SJCRH30 (cell line): ENCODE results near the gene CLEC5A. TPM values are rescaled to one million over a fixed set of nuclear protein-coding genes. Genes with fewer than 3 reads are reported as not detected.

Source experiments
- DNase-seq, 2 experiments: peaks; one replicate each; pipeline ENCODE4 v3.0.0-alpha.2; 2015 to 2020
- H3K27ac ChIP-seq: fragments of 250-450 bp; sonication (Bioruptor Pico); 2 replicates; pipeline ENCODE4 v1.5.1; 2020; ENCODE audit warnings: mild to moderate bottlenecking, moderate library complexity
- H3K27me3 ChIP-seq: fragments of 250-450 bp; sonication (Bioruptor Pico); 2 replicates; pipeline ENCODE4 v1.5.1; 2020; ENCODE audit warnings: mild to moderate bottlenecking, moderate library complexity
- H3K36me3 ChIP-seq: fragments of 250-450 bp; sonication (Bioruptor Pico); 2 replicates; pipeline ENCODE4 v1.5.1; 2020; ENCODE audit warnings: mild to moderate bottlenecking, moderate library complexity
- H3K4me1 ChIP-seq: fragments of 250-450 bp; sonication (Bioruptor Pico); 2 replicates; pipeline ENCODE4 v1.5.1; 2020; ENCODE audit warnings: mild to moderate bottlenecking, moderate library complexity
- H3K4me3 ChIP-seq: fragments of 250-450 bp; sonication (Bioruptor Pico); 2 replicates; pipeline ENCODE4 v1.5.1; 2020; ENCODE audit warnings: mild to moderate bottlenecking, moderate library complexity
- H3K9me3 ChIP-seq: fragments of 250-450 bp; sonication (Bioruptor Pico); replicated peaks from 2 replicates; pipeline ENCODE4 v1.5.1; 2020; ENCODE audit warnings: mild to moderate bottlenecking, moderate library complexity
- total RNA-seq: library from RNA; depleted of rRNA; stranded (reverse); fragments of >200 nt; shearing (Covaris generic); gene quantifications from 2 replicates; pipeline ENCODE4 v1.2.3, GENCODE V29; 2014

CLEC5A gene
- total RNA-seq, 1 experiment from 2014 or later: not detected

DNA sequence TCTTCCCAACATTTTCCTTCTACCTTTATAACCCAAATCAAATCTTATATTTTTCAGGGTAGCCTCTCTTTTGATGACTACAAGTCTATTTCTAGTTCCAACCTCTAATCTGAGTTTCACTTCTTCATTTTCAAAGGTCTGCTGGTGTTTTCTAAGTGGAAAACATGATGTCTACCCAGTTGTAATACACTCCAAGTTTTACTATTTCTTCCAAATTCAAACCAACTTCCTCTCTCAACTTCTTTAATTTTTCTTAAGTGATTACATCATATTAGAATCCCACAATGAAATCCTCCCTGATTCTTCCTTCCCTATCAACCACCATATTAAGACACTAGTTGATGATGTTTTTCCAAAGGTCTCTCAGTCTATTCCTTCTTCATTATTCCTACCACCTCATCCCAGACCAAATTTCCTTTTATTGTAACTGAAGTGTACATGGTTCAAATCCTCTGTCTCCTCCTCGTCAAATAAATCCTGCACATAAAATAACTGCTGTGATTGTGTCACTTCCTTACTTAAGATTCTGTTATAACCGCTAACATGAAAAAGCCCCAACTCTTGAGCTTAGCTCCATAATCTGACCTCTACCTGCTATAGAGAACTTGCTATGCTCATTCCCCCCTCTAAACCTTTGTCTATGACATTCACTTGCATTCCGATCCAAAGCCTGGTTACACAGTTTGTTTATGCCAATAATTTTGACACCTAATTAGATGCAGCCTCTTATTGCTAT, 14.1 kb upstream of the CLEC5A start:
- Histone ChIP-seq H3K9me3 (no peaks in the 10 kb centered on the region), H3K27me3 (no peaks in the 10 kb centered on the region), H3K4me1 (no peaks in the 10 kb centered on the region), H3K36me3 (no peaks in the 10 kb centered on the region), H3K27ac (no peak overlapping the region), H3K4me3 (no peak overlapping the region)
- DNase-seq: no peak

DNA sequence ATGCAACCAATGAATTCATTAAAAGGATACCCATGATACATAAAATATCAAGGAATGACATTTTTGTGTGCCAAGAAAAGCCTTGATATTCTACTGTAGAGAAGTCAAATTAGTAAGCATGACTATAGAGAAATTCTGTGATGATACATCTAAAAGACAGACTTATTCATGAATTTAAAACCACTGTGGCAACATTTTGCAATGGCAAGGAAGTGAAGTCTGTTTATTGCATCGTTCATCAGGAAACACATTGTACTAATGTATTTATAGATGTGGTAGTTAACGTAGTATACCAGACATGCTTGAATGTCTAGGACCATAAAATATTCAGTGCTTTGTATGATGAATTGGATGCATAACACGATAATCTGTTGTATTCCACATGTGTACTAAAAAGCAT, 9.3 kb upstream of the CLEC5A start:
- no peaks in the 10 kb centered on the region for H3K9me3 ChIP-seq
- no peak overlapping the region for H3K27ac ChIP-seq
- H3K27me3 ChIP-seq: no peaks in the 10 kb centered on the region
- no peaks in the 10 kb centered on the region for H3K4me1 ChIP-seq
- DNase-seq: no peak
- H3K36me3 ChIP-seq: no peaks in the 10 kb centered on the region
- no peak overlapping the region for H3K4me3 ChIP-seq

DNA sequence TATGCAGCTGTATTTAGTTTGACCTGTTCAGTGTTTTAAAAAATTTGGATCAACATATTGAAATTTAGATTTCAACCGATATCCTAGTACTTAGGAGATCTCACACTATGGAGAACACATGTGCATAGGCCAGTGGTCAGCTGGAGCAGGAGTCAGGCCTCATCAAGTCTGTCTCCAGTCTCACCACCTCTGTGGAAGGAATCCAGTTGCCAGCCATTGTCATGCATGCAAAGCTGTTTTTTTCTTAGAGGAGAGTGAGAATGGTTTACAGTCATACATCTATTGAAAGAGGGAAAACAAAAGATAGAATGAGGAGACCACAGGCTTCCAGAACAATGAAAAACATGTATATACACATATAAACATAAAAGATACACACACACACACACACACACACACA, 7.6 kb upstream of the CLEC5A start:
- H3K4me1 ChIP-seq: no peaks in the 10 kb centered on the region
- H3K36me3 ChIP-seq: no peaks in the 10 kb centered on the region
- H3K27ac ChIP-seq: no peak overlapping the region
- DNase-seq: no peak
- H3K27me3 ChIP-seq: no peaks in the 10 kb centered on the region
- no peak overlapping the region for H3K4me3 ChIP-seq
- H3K9me3 ChIP-seq: no peaks in the 10 kb centered on the region

DNA sequence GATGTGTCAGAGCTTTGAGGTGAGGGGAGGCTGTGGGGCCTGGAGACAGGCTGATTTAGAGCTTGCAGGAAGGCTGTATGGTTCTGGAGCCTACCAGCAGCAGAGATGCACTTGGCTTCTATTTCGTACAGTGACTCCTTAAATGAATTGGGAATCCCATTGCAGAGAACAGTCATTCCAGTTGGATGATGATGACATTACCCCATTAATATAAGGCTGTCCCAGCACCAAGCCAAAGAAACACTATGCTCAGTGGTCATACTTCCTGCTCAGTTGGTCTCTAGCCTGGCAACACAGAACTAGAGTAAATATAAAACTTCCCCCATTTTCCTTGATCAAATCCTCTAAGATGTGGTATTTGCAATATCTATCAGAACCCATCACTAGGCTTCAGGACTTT, 5.7 kb upstream of the CLEC5A start:
- H3K27ac ChIP-seq: no peak overlapping the region
- H3K36me3 ChIP-seq: no peaks in the 10 kb centered on the region
- no peak overlapping the region for H3K4me3 ChIP-seq
- DNase-seq: no peak
- H3K9me3 ChIP-seq: no peaks in the 10 kb centered on the region
- no peaks in the 10 kb centered on the region for H3K4me1 ChIP-seq
- H3K27me3 ChIP-seq: no peaks in the 10 kb centered on the region

DNA sequence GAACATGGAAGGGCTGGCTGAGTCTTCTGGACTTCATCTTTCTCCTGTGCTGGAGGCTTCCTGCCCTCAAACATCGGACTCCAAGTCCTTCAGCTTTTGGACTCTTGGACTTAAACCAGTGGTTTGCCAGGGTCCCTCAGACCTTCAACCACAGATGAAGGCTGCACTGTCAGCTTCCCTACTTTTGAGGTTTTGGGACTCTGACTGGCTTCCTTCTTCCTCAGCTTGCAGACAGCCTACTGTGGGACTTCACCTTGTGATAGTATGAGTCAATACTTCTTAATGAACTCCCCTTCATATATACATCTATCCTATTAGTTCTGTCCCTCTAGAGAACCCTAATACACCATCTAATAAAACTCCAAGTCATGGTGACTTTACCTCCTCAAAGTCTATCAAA, 4.0 kb upstream of the CLEC5A start:
- Histone ChIP-seq H3K9me3 (no peaks in the 10 kb centered on the region), H3K4me1 (no peaks in the 10 kb centered on the region), H3K4me3 (no peak overlapping the region), H3K27ac (no peak overlapping the region), H3K36me3 (no peaks in the 10 kb centered on the region), H3K27me3 (no peaks in the 10 kb centered on the region)
- no peak for DNase-seq

DNA sequence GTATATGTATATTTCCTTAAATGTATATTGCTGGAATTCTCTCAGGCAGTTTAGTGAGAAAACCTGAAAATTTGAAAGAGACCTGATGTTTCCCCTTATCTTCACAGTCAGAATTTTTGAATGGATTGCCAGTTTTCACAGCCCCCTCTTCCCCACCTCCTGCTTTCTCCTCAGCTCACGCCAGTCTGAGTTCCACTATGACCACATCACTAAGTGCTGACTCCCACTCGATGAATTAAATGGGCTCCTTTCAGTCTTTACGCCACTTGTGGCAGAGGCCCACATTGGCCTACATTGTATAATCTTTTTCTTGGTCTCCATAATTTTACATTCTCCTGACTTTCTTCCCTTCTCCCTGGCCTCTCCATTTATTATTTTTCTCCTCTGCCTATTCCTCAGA, 3.1 kb upstream of the CLEC5A start:
- Histone ChIP-seq H3K4me3 (no peak overlapping the region), H3K4me1 (no peaks in the 10 kb centered on the region), H3K36me3 (no peaks in the 10 kb centered on the region), H3K27me3 (no peaks in the 10 kb centered on the region), H3K27ac (no peak overlapping the region), H3K9me3 (no peaks in the 10 kb centered on the region)
- no peak for DNase-seq

DNA sequence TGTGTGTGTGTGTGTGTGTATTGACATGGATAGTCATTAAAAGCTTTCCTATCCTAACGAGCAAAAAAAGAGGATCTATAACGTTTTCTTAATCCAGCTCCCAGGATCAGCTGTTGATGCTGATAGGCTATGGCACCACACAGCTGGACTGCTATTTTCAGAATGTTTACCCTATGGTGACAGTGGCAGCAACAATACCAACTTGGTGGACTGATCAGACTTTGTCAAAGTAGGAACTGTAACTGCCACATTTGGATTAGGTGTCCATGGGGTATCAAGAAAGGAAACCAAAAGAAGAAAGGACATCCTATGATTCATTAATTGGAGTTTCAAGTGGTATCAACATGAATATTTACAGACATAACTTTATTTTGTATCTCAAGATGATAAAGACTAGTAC, 2.7 kb upstream of the CLEC5A start:
- H3K4me1 ChIP-seq: no peaks in the 10 kb centered on the region
- H3K27me3 ChIP-seq: no peaks in the 10 kb centered on the region
- H3K9me3 ChIP-seq: no peaks in the 10 kb centered on the region
- no peak overlapping the region for H3K27ac ChIP-seq
- DNase-seq: no peak
- no peak overlapping the region for H3K4me3 ChIP-seq
- H3K36me3 ChIP-seq: no peaks in the 10 kb centered on the region

DNA sequence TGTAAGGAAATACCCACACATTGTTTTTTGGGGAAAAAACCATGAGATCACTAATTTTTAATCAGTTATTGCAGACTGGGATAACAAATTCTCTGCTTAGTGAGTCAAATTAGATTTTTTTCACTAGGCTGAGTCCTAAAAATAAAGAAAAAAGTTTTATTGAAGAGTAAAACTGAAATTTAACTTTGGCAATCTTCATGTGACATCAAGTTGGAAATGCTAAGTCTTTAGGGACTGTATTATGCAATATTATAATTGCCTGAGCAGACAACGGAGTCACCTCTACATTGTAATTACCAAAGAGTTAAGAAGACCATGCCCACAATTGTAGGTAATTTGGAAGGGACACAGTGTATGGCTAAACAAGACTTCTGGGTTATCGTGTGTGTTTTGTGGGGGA, 2.2 kb upstream of the CLEC5A start:
- no peak overlapping the region for H3K27ac ChIP-seq
- no peak for DNase-seq
- H3K36me3 ChIP-seq: no peaks in the 10 kb centered on the region
- no peaks in the 10 kb centered on the region for H3K4me1 ChIP-seq
- no peak overlapping the region for H3K4me3 ChIP-seq
- H3K27me3 ChIP-seq: no peaks in the 10 kb centered on the region
- no peaks in the 10 kb centered on the region for H3K9me3 ChIP-seq

DNA sequence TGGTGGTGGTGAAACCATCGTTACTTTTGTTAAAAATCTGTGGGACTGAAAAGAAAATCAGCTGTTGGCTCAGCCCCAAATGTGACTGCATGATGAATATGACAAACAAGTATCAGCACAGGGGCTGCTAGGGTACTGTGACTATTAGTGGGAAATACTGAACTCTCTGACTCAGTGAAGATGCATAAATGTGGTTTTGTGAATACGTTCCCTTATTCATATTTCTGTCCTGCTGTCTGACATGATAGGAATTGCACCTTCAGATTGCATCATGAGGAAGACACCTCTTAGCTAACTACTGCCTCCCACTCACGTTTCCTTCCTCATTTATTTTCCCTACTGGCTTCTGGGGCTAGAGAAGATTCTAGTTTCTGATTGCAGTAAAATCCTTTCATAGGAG, 1.4 kb downstream of the CLEC5A start:
- Histone ChIP-seq H3K27me3 (no peaks in the 10 kb centered on the region), H3K4me3 (no peak overlapping the region), H3K27ac (no peak overlapping the region), H3K36me3 (no peaks in the 10 kb centered on the region), H3K9me3 (peaks cover 6% of the 10 kb centered on the region; the same call in 1 of the 2 replicates), H3K4me1 (no peaks in the 10 kb centered on the region)
- no peak for DNase-seq

DNA sequence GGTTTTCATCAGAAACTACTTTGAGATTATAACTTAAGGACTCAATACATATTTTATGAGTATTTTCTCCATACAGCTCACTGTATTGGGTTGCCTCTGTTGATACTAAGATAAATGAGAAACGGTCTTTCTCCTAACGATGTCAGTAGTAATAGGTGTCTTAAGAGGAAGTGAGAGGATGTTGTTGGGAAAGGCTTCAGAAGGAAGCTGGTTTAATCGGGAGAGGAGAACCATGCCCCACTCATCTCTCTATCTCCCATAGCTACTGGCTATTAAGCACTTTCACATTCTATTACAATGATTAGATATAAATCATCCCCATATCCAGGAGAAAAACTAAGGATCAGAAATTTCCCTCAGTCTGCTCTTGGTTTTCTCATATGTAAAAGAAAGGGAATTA, 2.0 kb downstream of the CLEC5A start:
- Histone ChIP-seq H3K4me1 (no peaks in the 10 kb centered on the region), H3K4me3 (no peak overlapping the region), H3K36me3 (no peaks in the 10 kb centered on the region), H3K27ac (no peak overlapping the region), H3K27me3 (no peaks in the 10 kb centered on the region), H3K9me3 (peaks cover 6% of the 10 kb centered on the region; the same call in 1 of the 2 replicates)
- no peak for DNase-seq

DNA sequence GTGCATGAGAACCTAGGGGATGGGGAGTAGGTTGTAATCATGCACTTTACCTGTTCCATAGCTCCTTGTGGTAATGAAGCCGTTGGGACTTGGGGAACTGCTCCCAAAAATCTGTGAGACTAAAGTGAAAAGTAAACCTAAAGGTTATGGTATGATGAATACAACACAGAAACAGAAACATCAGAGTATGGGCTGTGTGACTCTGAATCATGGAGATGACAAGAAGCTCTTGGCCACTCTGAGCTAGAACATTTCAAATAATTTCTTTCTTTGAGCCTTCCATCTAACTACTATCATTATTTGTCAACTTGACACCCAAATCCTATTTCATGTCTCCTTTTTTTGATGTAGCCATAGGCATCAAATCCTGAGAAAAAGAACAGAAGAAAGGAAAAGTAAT, 2.9 kb downstream of the CLEC5A start:
- no peaks in the 10 kb centered on the region for H3K27me3 ChIP-seq
- peaks cover 6% of the 10 kb centered on the region; the same call in 1 of the 2 replicates for H3K9me3 ChIP-seq
- no peak overlapping the region for H3K27ac ChIP-seq
- no peaks in the 10 kb centered on the region for H3K36me3 ChIP-seq
- no peaks in the 10 kb centered on the region for H3K4me1 ChIP-seq
- no peak overlapping the region for H3K4me3 ChIP-seq
- DNase-seq: no peak

DNA sequence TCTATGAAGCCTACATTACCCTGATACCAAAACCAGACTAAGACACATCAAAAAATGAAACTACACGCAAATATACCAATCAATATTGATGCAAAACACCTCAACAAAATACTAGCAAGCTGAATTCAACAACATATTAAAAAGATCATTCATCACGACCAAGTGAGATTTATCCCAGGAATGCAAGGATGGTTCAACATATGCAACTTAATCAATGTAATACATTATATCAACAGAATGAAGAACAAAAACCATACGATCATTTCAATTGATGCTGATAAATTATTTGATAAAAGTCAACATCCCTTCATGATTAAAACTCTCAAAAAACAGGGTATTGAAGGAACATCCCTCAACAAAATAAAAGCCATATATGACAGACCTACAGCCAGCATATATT, 5.7 kb downstream of the CLEC5A start:
- Histone ChIP-seq H3K9me3 (peaks cover 6% of the 10 kb centered on the region; the same call in 1 of the 2 replicates), H3K4me3 (no peak overlapping the region), H3K27me3 (no peaks in the 10 kb centered on the region), H3K36me3 (no peaks in the 10 kb centered on the region), H3K27ac (no peak overlapping the region), H3K4me1 (no peaks in the 10 kb centered on the region)
- no peak for DNase-seq

DNA sequence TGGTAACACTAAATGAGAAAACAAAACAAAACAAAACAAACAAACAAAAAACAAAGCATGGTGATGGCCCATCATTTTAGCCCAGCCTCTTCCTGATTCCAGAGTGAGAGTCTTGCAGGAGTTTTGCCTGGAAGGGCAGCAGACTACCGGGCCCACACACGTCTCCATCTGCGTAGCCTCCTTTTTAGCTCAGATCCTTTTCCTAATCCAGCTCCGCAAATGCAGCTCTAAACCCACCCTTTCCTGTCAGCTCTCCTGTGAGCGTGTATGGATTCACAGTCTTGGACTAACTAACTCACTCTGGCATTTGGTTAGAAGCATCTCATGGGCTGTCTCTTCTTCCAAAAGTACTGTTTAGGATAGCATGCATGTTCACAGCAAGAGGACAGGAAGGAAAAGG, 16.6 kb downstream of the CLEC5A start:
- no peaks in the 10 kb centered on the region for H3K27me3 ChIP-seq
- H3K36me3 ChIP-seq: no peaks in the 10 kb centered on the region
- no peaks in the 10 kb centered on the region for H3K4me1 ChIP-seq
- H3K9me3 ChIP-seq: no peaks in the 10 kb centered on the region
- DNase-seq: no peak
- H3K27ac ChIP-seq: no peak overlapping the region
- no peak overlapping the region for H3K4me3 ChIP-seq

DNA sequence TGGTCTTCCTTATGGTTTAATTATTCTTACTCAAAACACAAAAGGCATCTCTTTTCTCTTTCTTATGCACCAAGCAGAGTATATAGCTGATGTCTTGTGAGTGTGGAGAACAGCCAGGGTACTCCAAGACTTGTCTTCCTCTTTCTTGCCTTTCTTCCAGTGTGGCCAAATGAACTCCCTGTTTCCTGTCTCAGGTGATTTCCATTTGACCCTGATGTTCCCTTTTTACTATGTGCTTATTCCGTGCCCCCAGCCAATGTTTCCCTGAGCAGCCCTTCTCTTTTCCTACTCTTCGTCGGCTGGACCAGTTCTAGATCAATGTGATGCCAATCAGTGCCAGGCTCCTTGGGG, 18.0 kb downstream of the CLEC5A start:
- no peaks in the 10 kb centered on the region for H3K9me3 ChIP-seq
- H3K4me1 ChIP-seq: no peaks in the 10 kb centered on the region
- no peak for DNase-seq
- no peak overlapping the region for H3K4me3 ChIP-seq
- no peaks in the 10 kb centered on the region for H3K27me3 ChIP-seq
- H3K36me3 ChIP-seq: no peaks in the 10 kb centered on the region
- H3K27ac ChIP-seq: no peak overlapping the region

DNA sequence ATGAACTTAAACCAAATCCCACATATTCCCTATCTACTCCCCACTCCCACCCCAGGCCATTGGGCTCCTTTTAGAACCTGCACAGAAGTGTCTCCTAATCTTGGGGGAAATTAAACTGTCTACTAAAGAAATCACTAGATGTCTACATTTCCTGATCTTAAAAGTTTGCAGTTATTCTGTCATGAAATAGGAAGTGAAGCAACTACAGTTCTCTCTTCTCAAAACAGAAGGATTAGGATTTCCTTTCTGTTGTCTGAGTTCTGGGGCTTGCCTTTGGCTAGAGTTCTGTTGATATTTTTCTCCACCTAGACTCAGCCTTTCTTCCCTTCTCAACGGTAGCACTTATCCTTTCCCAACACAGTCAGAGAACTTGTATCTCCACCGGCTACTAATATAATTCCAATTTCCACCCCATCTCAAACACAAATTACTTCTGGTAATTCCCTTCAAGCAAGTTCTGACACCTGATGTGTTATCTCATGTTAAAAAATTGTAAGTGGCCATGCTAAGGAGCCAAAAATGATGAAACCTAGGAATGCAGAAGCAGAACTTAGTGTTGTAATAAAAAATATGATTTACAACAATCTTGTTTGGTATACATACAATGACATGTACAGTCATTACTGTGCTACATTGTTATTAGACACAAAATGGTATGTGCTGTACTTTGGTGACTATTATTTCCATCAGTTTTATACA, 18.5 kb downstream of the CLEC5A start:
- H3K27me3 ChIP-seq: no peaks in the 10 kb centered on the region
- H3K36me3 ChIP-seq: no peaks in the 10 kb centered on the region
- H3K27ac ChIP-seq: no peak overlapping the region
- no peak for DNase-seq
- no peaks in the 10 kb centered on the region for H3K9me3 ChIP-seq
- no peak overlapping the region for H3K4me3 ChIP-seq
- H3K4me1 ChIP-seq: no peaks in the 10 kb centered on the region

DNA sequence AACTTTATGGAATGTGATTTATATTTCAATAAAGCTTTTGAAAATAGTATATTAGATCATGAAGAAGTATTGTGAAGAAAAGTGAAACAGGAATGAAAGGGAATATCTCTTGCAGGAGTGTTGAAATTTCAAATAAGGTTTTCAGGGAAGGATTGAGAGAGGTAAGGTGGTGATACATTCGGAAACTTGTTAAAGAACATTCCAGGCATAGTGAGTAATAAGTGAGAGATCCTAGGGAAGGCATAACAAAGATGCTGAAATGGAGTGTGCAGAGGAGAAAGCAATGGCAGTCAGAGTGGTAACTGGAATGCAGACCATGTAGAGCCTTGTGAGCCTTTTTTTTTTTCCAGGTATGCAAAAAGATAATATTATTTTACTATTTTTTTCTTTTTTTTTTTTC, 26.5 kb downstream of the CLEC5A start:
- Histone ChIP-seq H3K4me1 (no peaks in the 10 kb centered on the region), H3K36me3 (no peaks in the 10 kb centered on the region), H3K27ac (no peak overlapping the region), H3K4me3 (no peak overlapping the region), H3K27me3 (no peaks in the 10 kb centered on the region), H3K9me3 (no peaks in the 10 kb centered on the region)
- no peak for DNase-seq
